ENCODE measurements around the gene CD38.
"Not testable (repeated sequence)": the region's sequence is repeated elsewhere in the genome, so short reads cannot be mapped to it uniquely, and the experiment has no call there.

The CD38 gene

DNA sequence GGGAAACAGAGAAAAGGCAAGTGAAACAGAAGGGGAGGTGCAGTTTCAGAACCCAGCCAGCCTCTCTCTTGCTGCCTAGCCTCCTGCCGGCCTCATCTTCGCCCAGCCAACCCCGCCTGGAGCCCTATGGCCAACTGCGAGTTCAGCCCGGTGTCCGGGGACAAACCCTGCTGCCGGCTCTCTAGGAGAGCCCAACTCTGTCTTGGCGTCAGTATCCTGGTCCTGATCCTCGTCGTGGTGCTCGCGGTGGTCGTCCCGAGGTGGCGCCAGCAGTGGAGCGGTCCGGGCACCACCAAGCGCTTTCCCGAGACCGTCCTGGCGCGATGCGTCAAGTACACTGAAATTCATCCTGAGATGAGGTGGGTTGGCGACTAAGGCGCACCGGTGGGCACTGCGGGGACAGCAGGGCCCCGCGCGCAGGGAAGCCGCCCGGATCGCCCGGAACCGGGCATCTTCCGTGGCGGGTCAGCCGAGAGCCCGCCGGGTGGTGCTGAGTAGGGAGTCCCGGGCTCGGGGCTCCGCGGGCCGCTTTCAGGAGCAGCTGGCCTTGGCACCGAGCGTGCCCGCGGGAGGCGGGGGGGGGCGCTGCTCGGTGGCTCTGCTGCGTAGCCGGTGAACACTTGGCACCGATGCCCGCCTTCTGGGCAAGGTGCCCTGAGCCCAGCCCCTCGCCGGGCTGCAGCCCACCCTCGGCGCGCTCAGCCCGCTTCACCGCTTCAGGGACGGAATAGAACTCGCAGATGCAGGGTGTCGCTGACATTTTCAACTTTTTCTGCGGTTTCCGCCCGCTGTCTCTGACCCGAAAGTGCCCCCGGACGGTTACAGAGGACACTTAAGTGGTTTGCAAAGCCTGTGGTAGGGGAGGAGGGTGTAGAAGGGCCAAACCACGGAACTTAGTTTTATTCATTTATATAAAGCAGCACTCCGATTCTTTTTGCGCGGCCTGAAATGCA is at the start of gene CD38:
CD38 (plus strand) TSS at position 40 of the 953 bp plus-strand sequence; CDS start at position 127, 87 bp downstream.
- DNase-seq: peak; percentile 57

DNA sequence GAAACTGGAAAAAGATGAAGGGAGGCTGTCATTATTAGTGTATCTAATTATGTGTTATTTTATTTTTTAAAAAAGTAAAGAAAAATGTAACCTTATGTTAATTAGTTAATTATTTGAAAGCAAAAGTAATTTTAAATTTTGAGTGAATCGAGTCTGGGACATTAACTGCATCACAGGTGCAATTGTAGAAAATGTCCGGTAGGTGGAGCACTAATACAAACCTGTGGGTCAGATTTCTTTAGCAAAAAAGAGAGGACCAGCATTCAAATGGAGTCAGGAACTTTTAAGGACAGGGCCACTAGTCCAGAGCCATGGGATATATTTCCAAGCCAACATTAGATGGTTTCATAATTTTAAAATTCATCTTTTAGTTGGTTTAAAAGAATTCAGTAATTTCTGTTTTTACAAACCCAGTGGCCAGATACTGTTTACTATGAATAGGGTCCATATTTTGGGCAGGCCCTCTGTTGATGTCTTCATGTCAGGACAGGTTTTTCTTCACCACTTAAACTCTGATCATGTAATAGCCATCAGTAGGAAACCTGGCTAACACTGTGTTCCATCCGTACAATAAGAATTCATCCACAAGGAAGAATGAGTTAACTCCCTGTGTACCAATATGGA is 48.1 kb upstream of the CD38 start:
- DNase-seq: peak; percentile 16

DNA sequence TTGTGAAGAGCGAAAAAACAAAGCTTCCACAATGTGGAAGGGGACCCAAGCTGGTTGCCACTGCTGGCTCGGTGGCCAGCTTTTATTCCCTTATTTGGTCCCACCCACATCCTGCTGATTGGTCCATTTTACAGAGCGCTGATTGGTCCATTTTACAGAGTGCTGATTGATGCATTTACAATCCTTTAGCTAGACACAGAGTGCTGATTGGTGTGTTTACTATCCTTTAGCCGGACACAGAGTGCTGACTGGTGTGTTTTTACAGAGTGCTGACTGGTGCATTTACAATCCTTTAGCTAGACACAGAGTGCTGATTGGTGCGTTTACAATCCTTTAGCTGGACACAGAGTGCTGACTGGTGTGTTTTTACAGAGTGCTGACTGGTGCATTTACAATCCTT is 45.1 kb upstream of the CD38 start:
- DNase-seq: not testable (repeated sequence)

DNA sequence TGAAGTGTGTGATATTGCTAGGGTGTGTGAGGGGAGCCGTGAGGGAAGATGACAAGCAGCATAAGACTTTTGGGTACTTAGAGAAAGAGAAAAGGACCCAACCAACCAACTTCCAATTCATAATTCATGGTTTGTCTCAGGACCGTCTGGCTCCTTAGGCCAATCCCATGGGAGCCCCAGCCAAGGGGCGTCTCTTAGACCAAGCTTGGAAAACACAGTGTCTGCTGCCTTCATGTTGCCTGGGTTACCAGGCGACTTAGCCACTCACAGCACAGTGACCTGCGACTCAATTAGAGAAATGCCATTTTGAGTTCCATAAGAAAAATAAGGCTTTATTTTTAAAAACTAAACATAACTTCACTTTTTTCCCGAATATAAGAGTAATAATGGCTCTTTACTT is 42.6 kb upstream of the CD38 start:
- no peak for DNase-seq

DNA sequence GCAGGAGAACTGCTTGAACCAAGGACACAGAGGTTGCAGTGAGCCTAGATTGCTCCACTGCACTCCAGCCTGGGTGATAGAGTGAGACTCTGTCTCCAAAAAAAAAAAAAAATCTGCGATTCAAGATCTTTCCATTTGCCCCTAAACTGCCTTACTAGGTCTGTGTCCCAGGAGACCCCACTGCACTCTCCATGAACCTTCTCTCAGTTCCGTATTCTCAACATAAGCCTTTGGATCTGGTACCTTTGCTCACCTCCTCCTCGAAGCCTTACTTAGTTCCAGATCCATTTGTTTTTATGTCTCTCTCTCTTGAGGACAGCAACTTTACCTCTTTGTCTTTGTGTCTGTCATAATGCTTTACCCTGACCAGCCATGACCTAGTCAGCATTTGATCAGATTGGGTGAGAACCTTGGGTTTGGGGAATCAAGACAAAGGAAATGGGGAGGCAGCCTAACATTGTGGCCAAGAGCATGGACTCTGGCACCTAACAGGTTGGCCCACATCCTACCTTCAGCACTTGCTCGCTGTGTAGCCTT is 41.5 kb upstream of the CD38 start:
- no peak for DNase-seq

DNA sequence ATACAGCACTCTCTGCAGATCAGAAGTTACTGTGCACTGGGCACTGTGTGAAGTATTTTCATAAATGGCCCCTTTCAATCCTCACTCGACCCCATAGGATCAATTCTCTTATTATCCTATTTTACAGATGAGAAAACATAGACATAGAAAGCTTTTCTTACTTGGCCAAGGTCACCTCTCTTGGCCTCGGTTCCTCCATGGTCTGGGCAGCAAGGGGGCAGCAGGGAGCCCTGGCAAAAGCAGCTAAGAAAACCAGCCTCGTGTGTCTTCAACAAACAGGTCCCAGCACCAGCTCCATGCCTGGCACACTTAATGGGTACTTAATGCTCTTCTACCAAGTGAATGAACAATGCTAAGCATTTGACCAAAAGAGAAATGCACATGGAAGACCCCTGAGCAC is 40.9 kb upstream of the CD38 start:
- no peak for DNase-seq

DNA sequence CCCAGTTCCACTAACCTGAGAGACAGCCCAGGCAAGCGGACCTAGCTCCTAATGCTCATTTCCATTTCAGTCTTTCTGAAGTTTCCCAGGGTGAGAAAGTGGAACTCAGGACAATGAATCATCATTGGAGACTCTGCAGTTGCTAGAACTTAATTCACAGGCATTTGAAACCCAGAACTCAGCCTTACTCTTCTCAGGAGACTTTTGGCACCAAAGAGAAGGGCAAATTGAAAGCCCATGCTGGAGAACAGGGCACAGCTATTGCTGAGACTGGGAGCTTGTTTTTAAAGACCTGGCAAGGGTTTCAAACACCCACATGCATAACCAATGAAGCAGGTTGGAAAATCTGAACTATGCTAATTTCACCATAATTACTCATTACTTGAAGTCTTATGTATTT is 39.3 kb upstream of the CD38 start:
- DNase-seq: peak; percentile 10

DNA sequence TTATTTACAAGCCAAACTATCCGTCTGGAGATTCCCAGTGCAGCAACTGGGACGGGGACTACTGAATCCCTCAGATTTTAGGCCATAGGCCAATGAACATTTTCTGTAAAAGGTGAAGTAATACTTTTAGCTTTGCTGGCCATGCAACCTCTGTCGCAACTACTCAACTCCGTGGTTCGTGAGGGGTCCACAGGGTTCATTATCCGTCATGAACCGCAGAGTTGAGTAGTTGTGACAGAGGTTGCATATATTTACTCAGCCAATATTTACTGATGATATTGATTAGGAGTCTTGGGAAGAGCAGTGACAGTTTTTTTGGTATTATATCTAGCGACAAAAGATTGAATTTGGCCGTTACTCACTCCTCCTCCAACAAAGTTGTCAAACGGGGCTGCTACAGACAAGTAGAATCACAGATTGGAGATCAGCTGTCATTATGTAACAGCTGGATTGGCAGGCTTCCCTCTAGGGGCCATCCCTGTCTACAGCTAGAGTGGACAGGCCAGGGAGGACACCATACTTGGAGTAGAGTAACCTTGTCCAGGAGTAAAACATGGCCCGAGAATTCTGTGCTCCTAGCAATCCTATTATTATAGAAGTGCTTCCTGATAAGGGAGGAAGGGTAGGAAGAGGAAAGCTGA is 37.2 kb upstream of the CD38 start:
- DNase-seq: no peak

DNA sequence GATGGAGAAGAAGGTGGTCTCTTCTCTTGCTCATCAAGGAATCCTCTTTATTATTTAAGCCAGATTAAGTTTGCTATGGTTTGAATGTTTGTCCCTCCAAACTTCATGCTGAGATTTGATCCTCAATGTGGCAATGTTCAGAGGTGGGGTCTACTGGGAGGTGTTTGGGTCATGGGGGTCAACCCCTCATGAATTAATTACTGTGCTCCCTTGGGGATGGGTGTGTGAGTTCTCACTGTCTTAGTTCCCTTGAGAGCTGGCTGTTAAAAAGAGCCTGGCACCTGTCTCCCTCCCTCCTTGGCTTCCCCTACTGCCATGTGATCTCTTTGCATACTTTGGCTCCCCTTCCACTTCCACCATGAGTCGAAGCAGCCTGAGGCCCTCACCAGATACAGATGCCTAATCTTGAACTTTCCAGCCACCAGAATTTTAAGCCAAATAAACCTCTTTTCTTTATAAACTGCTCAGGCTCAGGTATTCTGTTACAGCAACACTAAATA is 36.0 kb upstream of the CD38 start:
- DNase-seq: no peak

DNA sequence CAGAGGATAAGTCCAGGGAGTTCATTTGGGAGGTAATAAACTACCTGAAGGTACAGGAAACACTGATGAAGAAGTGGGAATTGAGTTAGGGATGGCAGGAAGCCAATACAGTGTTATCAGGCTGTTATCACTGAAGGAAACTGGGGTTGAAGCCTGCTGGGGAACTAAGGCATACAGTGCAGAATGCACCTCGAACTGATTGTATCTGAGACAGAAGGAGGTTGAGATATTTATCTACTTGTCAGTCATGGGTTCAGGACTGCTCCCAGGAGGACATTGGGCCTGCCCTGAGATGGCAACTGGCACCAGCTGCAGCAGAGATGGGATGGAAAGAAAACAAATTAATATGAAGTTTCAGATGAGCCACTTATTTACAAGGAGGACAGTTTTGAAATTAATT is 35.5 kb upstream of the CD38 start:
- DNase-seq: no peak

DNA sequence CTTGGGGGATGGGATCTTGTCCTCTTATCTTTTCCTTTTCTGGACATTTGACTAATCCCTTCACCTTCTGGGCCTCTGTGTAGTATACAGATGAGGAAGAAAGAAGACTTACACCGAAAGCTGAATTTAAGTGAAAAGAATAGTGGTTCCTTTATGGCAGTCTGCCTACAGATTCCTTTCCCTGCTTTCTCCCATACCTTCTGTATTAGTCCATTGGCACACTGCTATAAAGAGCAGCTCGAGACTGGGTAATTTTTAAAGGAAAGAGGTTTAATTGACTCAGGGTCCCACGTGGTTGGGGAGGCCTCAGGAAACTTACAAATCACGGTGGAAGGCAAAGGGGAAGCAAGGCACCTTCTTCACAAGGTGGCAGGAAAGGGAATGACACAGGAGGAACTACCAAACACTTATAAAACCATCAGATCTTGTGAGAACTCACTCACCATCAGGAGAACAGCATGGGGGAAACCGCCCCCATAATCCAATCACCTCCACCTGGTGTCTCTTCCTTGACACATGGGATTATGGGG is 34.0 kb upstream of the CD38 start:
- DNase-seq: no peak

DNA sequence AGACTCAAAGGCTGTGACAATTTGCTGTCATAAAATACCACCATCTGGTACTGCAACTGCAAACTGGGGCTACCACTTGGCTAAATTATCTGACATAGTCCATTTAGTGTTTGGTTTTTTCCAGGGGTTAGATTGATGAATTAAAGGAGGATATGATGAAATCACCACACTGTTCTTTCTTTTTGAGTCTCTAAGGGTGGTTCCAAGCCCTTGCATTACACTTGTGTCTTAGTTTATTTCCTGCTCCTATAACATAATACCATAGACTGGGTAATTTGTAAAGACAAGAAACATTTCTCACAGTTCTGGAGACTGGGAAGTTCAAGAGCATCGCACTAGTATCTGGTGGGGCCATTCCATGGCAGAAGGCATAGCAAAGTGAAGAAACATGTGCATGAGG is 32.0 kb upstream of the CD38 start:
- no peak for DNase-seq

DNA sequence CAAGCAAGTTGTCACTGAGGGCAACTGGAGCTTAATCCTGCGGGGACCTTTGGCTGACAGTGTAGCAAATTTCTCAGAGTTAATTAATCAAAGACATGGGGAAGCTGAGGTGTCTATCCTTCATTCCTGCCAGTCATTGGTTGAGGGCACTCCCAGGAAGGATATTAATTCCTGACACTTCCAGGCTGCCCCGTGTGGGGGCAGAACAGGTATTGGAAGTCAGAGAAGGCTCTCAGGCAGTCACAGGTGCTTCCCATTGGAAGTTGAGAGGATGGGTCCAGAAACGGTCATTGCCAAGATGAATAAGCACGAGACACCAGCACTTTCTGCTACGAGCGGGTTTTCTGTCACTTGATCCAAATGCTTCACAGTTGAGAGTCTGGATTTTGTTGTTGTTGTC is 29.1 kb upstream of the CD38 start:
- DNase-seq: no peak

DNA sequence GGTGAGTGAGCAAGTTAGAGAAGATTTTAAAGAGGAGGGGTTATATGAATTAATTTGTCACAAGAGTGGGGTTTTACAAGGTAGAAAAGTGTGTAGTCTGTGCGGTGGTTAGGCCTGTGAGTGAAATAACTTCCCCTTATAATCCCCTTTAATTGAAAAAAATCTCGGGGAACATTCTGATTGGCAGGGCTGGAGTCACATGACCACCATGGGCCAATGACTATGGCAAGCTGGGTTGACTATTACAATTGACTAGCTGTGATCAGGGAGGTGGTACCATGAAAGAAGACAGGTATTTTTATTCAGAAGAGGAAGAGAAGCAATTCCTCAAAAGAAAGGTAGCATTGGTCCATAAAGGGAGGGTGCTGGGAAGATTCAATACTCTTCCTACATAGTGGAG is 27.0 kb upstream of the CD38 start:
- DNase-seq: no peak

DNA sequence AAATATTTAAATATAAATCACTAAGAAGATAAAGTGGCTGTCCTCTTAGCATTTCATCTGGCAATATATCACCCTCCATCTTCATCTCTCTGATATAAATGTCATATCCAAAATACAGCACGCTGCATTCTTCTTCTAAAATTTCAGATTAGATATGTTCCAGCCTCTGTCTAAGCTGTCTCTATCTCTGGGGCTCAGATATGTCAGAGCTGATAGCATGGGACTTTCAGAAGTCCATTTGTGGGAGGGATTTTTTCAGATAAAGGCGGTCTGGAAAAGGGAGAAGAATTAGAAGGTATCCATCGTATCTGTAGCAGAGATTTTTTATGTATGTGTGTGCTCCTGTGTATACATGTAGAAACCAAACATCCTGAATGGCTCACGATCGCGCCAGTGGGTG is 25.0 kb upstream of the CD38 start:
- DNase-seq: no peak

DNA sequence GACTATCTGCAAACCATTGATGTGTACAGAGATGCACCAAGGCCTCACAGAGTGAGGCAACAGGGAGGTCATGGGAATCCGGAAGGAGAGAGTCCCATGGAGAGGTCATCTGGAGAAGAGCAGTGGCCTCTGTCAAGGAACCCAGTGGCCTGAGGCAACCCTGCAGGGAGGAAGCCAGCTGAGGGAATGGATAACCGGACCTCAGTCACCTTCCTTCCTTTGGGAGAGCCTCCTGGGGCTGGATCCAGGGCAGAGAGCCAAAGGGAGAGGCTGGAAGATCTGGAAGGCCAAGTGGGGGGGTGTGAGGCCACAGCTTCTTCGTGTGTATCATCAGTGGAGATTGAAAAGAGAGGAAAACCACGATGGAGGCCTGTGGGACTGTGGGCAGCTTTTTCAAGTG is 24.3 kb upstream of the CD38 start:
- DNase-seq: no peak

DNA sequence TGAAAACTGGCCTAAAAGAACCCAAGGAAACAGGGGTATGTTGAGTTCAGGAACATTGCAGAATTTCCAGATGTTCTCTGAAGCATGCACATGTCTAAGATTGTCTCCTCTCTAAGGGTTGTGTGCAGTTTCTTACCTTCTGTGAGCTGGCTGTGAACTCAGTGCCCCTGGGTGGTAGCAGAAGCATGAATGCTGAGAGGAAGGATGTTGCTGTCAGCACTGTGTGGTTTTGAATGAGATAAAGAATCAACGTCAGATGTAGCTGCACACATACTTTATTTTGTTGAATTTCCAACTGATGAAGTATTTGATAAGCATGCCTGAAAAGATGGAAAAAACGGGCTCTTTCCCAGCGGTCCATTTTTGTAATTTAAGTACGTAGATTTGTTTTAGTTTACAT is 23.8 kb upstream of the CD38 start:
- DNase-seq: peak; percentile 40

DNA sequence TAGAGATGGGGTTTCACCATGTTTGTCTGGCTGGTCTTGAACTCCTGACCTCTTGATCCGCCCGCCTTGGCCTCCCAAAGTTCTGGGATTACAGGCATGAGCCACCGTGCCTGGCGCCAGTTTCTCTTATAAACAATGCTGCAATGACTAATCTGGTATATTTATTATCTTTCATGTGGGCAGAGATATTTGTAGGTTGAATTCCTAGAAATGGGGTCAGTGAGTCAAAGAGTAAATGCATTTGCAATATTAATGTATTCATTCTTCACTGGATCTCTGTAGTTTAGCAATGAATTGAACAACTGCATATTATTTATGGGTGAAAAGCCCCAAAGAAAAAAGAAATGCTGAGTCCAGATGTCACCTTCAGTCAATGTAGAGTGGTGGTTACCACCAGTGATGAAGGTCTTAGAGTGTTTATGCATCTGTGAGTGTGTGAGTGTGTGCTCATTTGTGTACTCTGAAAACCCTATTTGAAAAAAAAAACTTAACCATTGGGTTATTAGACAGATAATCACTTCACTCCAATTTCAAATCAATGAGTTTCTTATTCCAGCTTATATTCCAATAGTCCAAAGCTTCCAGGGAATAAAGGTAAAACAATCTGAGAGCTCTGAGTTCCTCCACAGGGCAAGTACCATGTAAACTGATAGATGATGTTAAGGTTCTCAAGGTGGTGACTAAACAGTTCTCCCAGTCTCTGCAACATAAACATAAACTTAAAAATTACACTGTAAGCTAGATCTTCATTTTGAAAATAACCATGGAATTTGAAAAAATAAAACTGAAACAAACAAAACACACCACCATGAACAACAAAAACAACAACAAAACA is 22.6 kb upstream of the CD38 start:
- peak; percentile 72 for DNase-seq

DNA sequence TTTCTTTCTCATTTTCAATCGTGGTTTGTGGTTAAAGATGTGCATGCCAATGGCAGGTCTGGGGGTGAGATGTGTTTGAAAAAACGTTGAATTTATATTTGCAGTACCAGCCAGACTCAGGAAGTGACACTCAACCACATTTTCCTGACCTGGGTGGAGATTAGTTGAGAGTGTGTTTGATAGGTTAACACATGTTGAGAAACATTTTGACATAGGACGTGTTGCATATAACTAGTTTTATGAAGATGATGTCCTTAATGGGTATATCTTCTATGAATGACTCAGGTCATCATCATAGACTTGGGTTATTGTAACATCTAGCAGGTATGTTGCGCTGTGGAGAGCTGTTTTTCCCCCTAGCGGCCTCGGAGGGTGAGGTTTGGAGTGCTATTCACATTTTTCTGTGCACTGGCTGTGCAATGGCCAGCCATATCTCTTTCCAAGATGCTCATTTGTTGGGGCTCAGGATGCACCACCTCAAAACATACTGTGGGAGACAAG is 21.7 kb upstream of the CD38 start:
- DNase-seq: peak; percentile 79

DNA sequence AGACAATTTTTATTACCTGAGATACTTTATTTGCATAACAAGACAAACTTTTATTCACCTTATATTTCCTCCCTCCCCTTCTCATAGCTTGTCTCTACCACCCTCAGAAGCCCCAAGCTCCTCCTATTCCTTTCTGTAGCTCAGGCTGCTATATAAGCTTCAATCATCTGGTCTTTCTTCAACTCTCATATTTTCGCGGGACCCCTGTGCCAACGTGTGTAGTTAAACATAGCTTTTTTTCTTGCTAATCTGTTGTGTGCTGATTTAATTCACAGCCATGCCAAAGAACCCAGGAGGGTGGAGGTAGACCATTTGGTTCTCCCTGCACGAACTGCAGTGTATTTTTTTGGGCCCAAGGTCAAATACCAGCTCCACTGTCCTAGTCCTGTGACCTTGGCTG is 21.1 kb upstream of the CD38 start:
- no peak for DNase-seq

DNA sequence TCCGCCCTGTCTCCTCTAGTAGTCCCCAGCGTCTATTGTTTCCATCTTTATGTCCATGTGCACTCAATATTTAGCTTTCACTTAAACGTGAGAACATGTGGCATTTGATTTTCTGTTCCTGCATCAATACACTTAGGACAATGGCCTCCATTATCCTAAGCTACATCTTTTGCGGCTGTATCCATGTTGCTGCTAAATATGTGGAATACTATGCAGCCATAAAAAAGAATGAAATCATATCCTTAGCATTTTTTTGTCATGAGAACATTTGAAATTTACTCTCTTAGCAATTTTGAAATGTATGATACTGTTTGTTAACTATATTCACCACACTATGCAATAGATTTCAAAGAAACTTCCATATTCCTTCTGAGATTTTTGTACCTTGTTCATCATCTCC is 19.8 kb upstream of the CD38 start:
- no peak for DNase-seq

DNA sequence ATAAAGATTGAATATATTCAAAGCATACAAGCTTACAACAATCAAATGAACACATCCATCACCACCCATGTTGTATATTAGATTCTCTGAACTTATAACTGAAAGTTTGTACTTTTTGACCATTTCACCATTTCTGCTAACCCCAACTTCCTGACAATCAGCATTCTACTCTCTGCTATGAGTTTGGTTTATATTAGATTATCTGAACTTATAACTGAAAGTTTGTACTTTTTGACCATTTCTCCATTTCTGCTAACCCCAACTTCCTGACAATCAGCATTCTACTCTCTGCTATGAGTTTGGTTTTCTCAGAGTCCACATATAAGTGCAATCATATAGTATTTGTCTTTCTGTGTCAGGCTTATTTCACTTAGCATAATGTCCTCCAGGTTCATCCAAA is 15.7 kb upstream of the CD38 start:
- DNase-seq: not testable (repeated sequence)

Measured in activated naive CD4-positive, alpha-beta T cell treated with Interleukin-2 at 50 U/mL for 16 hours (primary cell).